Prostate gland (tissue), 2 donors: Measurements from ENCODE around the gene IL1RAPL2.

Experiments
- CTCF ChIP-seq, 4 experiments: fragments of 200-600 bp in 2 of 4; fragments of 450-650 bp in 2 of 4; sonication (generic) in 2 of 4; IDR thresholded peaks; 1 replicate in 3 of 4; 2 replicates in 1 of 4; pipeline ENCODE4 v1.5.1; 2016 to 2019; ENCODE audit warnings: antibody characterized with exemption in 4 of 4, mild to moderate bottlenecking in 2 of 4, moderate library complexity in 2 of 4
- POLR2A ChIP-seq: fragments of 450-650 bp; IDR thresholded peaks from one replicate; pipeline ENCODE4 v1.6.1; 2016; ENCODE audit warnings: antibody characterized with exemption, mild to moderate bottlenecking

DNA sequence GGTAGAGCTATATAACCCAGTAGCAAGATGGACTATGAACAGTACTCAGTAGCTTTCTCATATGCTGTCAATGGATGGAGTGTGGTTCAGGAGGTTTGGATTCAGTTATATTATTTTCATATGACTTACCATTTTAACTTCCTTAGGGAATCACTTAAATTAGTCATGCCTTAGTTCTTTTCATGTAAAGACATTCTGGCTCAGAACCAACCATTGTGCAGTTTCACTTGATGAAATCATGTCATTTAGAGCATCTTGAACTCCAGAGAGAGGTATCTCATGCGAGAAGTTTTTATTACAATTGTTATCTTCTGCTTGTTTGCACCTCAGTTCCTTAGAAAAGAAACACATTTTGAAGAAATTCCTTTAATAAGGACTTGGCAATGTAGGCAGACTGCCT is 55.8 kb downstream of the IL1RAPL2 start:
- TF ChIP-seq CTCF (IDR thresholded peaks at IDR 0.05) (no peak), POLR2A (no peak)
